ENCODE measurements around the gene NEUROD2. TPM values are rescaled to one million over a fixed set of nuclear protein-coding genes. Genes with fewer than 3 reads are reported as not detected.

The NEUROD2 gene
- total RNA-seq, 2 donors from 2014 or later, result not detected

GRCh38 chr17:39629898-39630297, 22.2 kb upstream of the NEUROD2 start:
- TF ChIP-seq CTCF (IDR thresholded peaks at IDR 0.05), result no peak
- DNase-seq (ENCODE audit: low spot score) (no peak), ATAC-seq (ENCODE audit: insufficient number of reproducible peaks, low FRiP score, low read depth) (no peak)
- Histone ChIP-seq H3K4me1 (ENCODE audit: control insufficient read depth in 1 of 2, low read depth in 2 of 2) (peaks cover 3 to 10% of the 10 kb centered on the region in 2 donors), H3K4me3 (no peak overlapping the region), H3K9me3 (no peaks in the 10 kb centered on the region), H3K27me3 (replicated peaks; ENCODE audit: insufficient read depth) (no peaks in the 10 kb centered on the region), H3K36me3 (no peaks in the 10 kb centered on the region), H3K27ac (no peak overlapping the region)

GRCh38 chr17:39629494-39629880, 21.8 kb upstream of the NEUROD2 start:
- no peak for TF ChIP-seq CTCF (IDR thresholded peaks at IDR 0.05)
- no peak overlapping the region for H3K4me3 ChIP-seq
- H3K27me3 ChIP-seq (replicated peaks; ENCODE audit: insufficient read depth), result no peaks in the 10 kb centered on the region
- H3K9me3 ChIP-seq, result no peaks in the 10 kb centered on the region
- ATAC-seq (ENCODE audit: insufficient number of reproducible peaks, low FRiP score, low read depth) (no peak), DNase-seq (ENCODE audit: low spot score) (no peak)
- H3K36me3 ChIP-seq, result no peaks in the 10 kb centered on the region
- peaks cover 3 to 10% of the 10 kb centered on the region in 2 donors for H3K4me1 ChIP-seq (ENCODE audit: control insufficient read depth in 1 of 2, low read depth in 2 of 2)
- no peak overlapping the region for H3K27ac ChIP-seq

GRCh38 chr17:39628655-39629493, 21.2 kb upstream of the NEUROD2 start:
- H3K27ac ChIP-seq, result no peak overlapping the region
- DNase-seq (ENCODE audit: low spot score), result no peak
- H3K4me3 ChIP-seq, result no peak overlapping the region
- no peak for TF ChIP-seq CTCF (IDR thresholded peaks at IDR 0.05)
- H3K27me3 ChIP-seq (replicated peaks; ENCODE audit: insufficient read depth), result no peaks in the 10 kb centered on the region
- H3K9me3 ChIP-seq, result no peaks in the 10 kb centered on the region
- peaks cover 3 to 10% of the 10 kb centered on the region in 2 donors for H3K4me1 ChIP-seq (ENCODE audit: control insufficient read depth in 1 of 2, low read depth in 2 of 2)
- H3K36me3 ChIP-seq, result no peaks in the 10 kb centered on the region
- no peak for ATAC-seq (ENCODE audit: insufficient number of reproducible peaks, low FRiP score, low read depth)

- Histone ChIP-seq H3K4me3 (no peak overlapping the region), H3K27ac (no peak overlapping the region), H3K27me3 (replicated peaks; ENCODE audit: insufficient read depth) (no peaks in the 10 kb centered on the region)
These were observed 20.2 kb upstream of the NEUROD2 start for GRCh38 chr17:39627712-39628516.

More at GRCh38 chr17:39627712-39628516, 20.2 kb upstream of the NEUROD2 start:
- no peak for TF ChIP-seq CTCF (IDR thresholded peaks at IDR 0.05)
- Histone ChIP-seq H3K4me1 (ENCODE audit: control insufficient read depth in 1 of 2, low read depth in 2 of 2) (peaks cover 3 to 17% of the 10 kb centered on the region in 2 donors), H3K9me3 (no peaks in the 10 kb centered on the region), H3K36me3 (no peaks in the 10 kb centered on the region)
- DNase-seq (ENCODE audit: low spot score), result no peak
- no peak for ATAC-seq (ENCODE audit: insufficient number of reproducible peaks, low FRiP score, low read depth)

Measured in thoracic aorta (tissue), 2 donors.